ENCODE data around the gene CCDC88C. TPM values are rescaled to one million over a fixed set of nuclear protein-coding genes. Genes with fewer than 3 reads are reported as not detected.

CCDC88C gene
- total and polyA plus RNA-seq, 9 donors = 2.0 to 17.7 (median 3.9) TPM

GRCh38 chr14:91273885-91274273 lies 143.7 kb downstream of the CCDC88C start:
- no peak overlapping the region for H3K27ac ChIP-seq
- TF ChIP-seq EP300 (IDR thresholded peaks at IDR 0.05) = no peak
- no peak for TF ChIP-seq POLR2A (IDR thresholded peaks at IDR 0.05)
- no peak for TF ChIP-seq CTCF (IDR thresholded peaks at IDR 0.05)
- H3K4me1 ChIP-seq (ENCODE audit: insufficient read depth) = peaks cover 8% of the 10 kb centered on the region
- no peak for DNase-seq
- H3K27me3 ChIP-seq = no peaks in the 10 kb centered on the region
- 90 to 93% (median 93%) methylated on average over 13 of the region's 13 CpGs for WGBS, 3 donors
- H3K9me3 ChIP-seq = no peaks in the 10 kb centered on the region
- intact Hi-C loops (cut with DNase I) = loop anchor here in 1 of 4 donors (10.0 kb wide), 1 partner anchor 1329 kb away; no protein-coding TSS in a partner anchor
- no peaks in the 10 kb centered on the region for H3K36me3 ChIP-seq
- no peak overlapping the region for H3K4me3 ChIP-seq

GRCh38 chr14:91273273-91273884 lies 144.2 kb downstream of the CCDC88C start:
- no peaks in the 10 kb centered on the region for H3K36me3 ChIP-seq
- intact Hi-C loops (cut with DNase I) = loop anchor here in 1 of 4 donors (10.0 kb wide), 1 partner anchor 1329 kb away; no protein-coding TSS in a partner anchor
- no peak overlapping the region for H3K27ac ChIP-seq
- peaks cover 8% of the 10 kb centered on the region for H3K4me1 ChIP-seq (ENCODE audit: insufficient read depth)
- no peak for TF ChIP-seq CTCF (IDR thresholded peaks at IDR 0.05)
- TF ChIP-seq POLR2A (IDR thresholded peaks at IDR 0.05) = no peak
- TF ChIP-seq EP300 (IDR thresholded peaks at IDR 0.05) = no peak
- H3K4me3 ChIP-seq = no peak overlapping the region
- no peaks in the 10 kb centered on the region for H3K9me3 ChIP-seq
- H3K27me3 ChIP-seq = no peaks in the 10 kb centered on the region
- WGBS, 3 donors = 93 to 94% (median 94%) methylated on average over 27 of the region's 27 CpGs
- DNase-seq = no peak

GRCh38 chr14:91272341-91273272 lies 145.0 kb downstream of the CCDC88C start:
- intact Hi-C loops (cut with DNase I) = loop anchor here in 1 of 4 donors (10.0 kb wide), 1 partner anchor 1328 kb away; no protein-coding TSS in a partner anchor
- Histone ChIP-seq H3K36me3 (no peaks in the 10 kb centered on the region), H3K9me3 (no peaks in the 10 kb centered on the region), H3K27ac (no peak overlapping the region), H3K27me3 (no peaks in the 10 kb centered on the region), H3K4me3 (no peak overlapping the region), H3K4me1 (ENCODE audit: insufficient read depth) (peaks cover 7% of the 10 kb centered on the region)
- DNase-seq = no peak
- no peak for TF ChIP-seq EP300 (IDR thresholded peaks at IDR 0.05)
- whole genome bisulfite sequencing, 3 donors = 90 to 93% (median 92%) methylated on average over 42 to 43 of the region's 43 CpGs

GRCh38 chr14:91271639-91272038 lies 146.0 kb downstream of the CCDC88C start:
- Histone ChIP-seq H3K4me1 (ENCODE audit: insufficient read depth) (peaks cover 6% of the 10 kb centered on the region), H3K9me3 (no peaks in the 10 kb centered on the region), H3K27me3 (no peaks in the 10 kb centered on the region), H3K27ac (no peak overlapping the region), H3K4me3 (no peak overlapping the region), H3K36me3 (no peaks in the 10 kb centered on the region)
- intact Hi-C loops (cut with DNase I) = loop anchor here in 1 of 4 donors (10.0 kb wide), 1 partner anchor 1327 kb away; no protein-coding TSS in a partner anchor
- 88 to 93% (median 89%) methylated on average over 9 of the region's 9 CpGs for WGBS, 3 donors
- TF ChIP-seq EP300 (IDR thresholded peaks at IDR 0.05) (no peak), CTCF (IDR thresholded peaks at IDR 0.05) (no peak), POLR2A (IDR thresholded peaks at IDR 0.05) (no peak)
- no peak for DNase-seq
